T-helper 22 cell (primary cell): Measurements from ENCODE around the gene ARL9.

Source experiments
- DNase-seq: peaks from one replicate; pipeline ENCODE4 v3.0.0-alpha.2; 2020; ENCODE audit warnings: low read depth

ARL9 gene

DNA sequence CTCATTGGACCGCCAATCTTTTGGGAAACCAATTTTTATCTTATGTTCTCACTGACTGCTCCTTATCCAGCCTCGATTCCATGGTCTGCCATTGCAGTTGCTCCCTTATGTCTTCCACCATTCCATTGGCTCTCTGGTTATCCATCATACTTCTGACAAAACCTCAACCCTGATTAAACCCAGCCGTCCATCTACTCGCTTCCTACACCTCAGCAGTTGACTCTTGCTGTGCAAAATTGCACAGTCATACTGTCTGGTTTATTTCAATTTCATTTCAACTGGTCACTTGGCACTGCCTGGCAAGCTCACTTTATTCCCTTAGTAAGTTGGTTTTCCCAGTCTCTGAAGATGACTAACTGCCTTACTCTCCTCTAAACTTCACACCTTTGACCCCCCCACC, 26.2 kb downstream of the ARL9 start:
- DNase-seq = no peak

DNA sequence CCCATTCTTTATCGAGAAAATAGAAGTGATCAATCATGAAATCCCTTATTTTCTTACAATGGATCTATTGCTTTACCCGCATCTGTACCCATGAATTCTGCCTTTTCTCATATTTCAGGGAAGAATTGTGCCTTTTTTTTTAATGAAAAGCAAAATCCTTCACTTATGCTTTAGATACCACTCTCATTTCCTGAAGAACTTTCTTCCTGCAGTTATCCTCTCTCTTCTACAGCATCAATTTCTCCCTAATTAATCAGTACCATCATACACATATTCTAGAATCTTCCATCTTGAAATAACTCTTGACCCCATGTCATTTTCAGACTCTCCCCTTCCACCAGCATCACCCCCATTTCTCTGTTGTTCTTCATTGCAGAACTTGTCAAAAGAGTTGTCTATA, 26.6 kb downstream of the ARL9 start:
- DNase-seq = no peak

DNA sequence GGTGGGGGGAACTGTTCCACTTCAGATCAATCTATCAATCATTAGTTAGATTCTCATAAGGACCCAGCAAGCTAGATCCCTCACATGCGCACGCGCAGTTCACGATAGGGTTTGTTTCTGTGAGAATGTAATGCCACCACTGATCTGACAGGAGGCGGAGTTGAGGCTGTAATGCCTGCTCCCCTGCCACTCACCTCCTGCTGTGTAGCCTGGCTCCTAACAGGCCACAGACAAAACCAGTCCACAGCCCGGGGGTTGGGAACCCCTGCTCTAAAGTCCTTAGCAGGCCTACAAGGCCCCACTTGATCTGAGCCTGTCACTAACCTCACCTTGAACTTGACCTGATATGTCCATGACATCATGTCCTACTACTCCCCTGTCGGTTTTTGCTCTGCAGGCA, 30.3 kb downstream of the ARL9 start:
- DNase-seq = no peak

DNA sequence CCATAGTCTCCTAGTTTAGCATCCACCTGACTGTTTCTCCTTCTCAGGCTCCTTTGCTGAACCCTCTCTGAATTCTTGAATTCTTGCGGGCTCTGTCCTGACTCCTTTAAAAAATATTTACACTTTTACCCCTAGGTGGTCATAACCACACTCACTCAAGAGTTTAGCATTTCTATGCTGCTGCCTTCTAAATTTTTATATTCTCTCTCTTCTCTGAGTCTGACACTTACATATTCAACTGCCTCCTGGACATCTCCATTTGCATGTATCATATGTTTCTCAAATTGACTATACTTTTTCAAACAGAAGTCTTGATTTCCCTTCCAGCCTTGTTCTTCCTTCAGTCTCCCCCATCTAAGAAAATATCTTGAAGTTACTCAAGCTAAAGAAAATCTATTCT, 31.6 kb downstream of the ARL9 start:
- no peak for DNase-seq

DNA sequence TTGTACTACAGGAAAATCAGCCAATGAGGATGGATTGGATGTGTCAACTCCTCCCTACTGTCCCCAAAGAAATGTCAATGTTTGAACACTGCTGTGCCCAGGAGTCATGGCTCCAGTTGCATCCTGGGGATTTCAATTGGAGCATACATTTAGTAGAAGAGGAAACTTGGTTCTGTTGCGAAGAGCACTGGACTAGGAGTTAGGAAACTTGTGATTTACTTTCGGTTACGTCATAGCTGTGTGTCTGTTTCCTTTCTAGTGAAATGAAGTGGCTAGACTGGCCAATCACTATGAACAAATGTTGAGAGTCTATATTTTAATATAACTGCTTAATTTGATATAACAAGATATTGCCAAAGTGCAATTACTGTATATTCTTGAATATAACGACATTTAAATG, 35.2 kb downstream of the ARL9 start:
- no peak for DNase-seq

DNA sequence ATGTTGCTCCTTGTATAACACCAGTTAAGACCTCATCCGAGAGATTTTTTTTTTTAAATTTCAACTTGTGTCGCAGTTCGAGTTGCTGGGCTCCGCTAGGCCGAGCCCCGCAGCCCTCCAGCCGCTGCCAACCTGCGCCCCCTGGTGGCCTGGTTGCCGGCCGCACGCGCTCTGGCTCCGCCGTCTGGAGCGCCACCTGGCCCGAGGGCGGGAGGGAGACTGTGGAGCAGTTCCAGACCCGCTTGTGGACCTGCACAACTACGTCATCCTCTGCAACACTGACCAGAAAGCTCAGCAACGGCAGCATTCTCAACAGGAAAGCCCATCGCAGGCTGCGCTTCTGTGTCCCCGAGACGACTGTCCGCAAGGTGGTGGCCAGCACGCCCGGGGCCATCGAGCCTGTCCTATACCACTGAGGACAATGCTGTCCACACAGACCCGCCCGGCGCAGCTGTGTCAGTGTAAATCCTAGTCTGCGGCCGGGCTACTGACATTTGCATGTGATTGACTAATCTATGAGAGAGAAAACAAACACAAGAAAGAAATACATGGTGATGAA, 39.1 kb downstream of the ARL9 start:
- DNase-seq = peak; percentile 51

DNA sequence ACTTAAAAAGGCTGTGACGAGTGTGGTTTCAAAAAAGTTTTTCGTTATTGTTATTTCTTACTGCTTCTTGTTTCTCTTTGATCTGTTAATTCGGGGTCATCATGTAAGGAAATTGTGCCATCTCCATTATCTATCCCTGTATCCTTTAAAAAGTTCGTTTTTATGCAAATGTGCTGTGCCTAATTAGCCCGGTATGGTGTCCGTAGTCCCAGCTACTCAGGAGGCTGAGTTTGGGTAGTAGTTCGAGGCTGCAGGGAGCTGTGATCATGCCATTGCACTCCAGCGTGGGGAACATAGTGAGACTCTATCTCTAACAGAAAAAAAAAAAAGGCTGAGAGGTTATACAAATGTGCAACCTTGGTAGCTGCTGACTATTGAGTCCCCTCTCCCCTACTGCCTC, 45.1 kb downstream of the ARL9 start:
- DNase-seq = no peak

DNA sequence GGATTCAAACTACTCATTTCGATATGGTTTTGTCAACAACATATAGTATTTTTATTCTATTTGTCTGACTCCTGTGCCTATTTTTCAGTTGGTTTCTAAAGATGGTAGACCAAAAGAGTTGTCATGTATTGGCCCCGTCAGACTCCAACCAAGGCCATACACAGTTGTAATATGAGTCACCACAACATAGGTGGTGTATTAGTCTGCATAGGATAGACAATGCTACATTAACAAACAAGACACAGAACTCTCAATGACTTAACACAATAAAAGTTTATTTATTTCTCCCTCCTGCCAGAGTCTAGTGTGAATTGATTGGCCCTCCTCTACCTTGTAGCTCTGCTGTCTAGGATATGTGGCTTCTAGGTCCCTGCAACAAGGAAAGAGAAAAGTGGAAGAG, 45.9 kb downstream of the ARL9 start:
- DNase-seq = no peak

DNA sequence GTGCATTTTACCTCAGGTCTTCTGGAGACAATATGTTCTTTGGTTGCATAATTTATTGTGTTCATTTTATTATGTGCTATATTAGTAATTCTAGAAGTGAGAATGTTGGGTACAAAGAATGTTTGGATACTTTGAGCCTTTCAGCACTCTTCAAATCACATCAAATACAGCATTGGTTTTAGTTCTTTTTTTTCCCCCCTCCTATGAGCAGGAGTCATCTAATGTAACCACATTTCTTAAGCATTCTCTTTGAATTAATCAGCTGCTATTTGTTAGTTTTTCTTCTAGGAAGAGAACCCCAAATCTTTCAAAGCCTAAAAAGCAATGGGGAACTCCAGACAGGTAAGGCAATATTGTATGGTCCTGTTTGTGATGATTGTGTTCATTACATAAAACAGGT, 46.7 kb downstream of the ARL9 start:
- DNase-seq = no peak

DNA sequence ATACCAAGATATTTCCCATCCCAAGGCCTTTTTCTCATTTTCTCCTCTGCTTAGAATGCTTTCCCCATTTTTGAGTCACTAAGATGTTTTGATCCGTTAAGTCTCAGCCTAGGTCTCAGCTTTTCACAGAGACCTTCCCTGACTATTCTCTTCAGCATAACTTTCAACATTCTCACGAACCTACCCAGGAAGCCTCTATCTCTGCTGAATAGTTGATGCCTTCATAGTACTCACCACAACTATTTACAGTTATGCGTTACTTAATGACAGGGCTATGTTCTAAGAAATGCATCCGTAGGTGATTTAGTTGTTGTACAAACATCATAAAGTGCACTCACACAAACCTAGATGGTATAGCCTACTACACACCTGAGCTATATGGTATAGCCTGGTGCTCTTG, 64.5 kb downstream of the ARL9 start:
- no peak for DNase-seq
